Nucleus accumbens (tissue), 56 donors: ENCODE data around the gene THBD.

ENCODE experiments used
- DNase-seq, 56 donors: peaks; one replicate each; lab custom pipeline; 2025; lab: John Stamatoyannopoulos, UW

Gene THBD

GRCh38 chr20:23018941-23019340 lies 30.5 kb downstream of the THBD start:
- DNase-seq: peak in 1 of 56 donors; percentile 17

GRCh38 chr20:23018432-23018831 lies 31.0 kb downstream of the THBD start:
- no peak for DNase-seq

- DNase-seq: no peak
These were observed 32.0 kb downstream of the THBD start for GRCh38 chr20:23017516-23017915.

GRCh38 chr20:23013429-23013828 lies 36.0 kb downstream of the THBD start:
- no peak for DNase-seq

GRCh38 chr20:23011008-23011721 lies 38.3 kb downstream of the THBD start:
- DNase-seq: no peak

- no peak for DNase-seq
These were observed 39.4 kb downstream of the THBD start for GRCh38 chr20:23010096-23010495.

- DNase-seq: no peak
These were observed 39.8 kb downstream of the THBD start for GRCh38 chr20:23009636-23010035.

GRCh38 chr20:23008667-23009066 lies 40.8 kb downstream of the THBD start:
- no peak for DNase-seq

- DNase-seq: no peak
These were observed 41.4 kb downstream of the THBD start for GRCh38 chr20:23007886-23008655.

GRCh38 chr20:23007462-23007861 lies 42.0 kb downstream of the THBD start:
- no peak for DNase-seq

GRCh38 chr20:23005776-23006175 lies 43.7 kb downstream of the THBD start:
- no peak for DNase-seq

- no peak for DNase-seq
These were observed 45.5 kb downstream of the THBD start for GRCh38 chr20:23003881-23004460.

- no peak for DNase-seq
These were observed 46.3 kb downstream of the THBD start for GRCh38 chr20:23003077-23003635.

GRCh38 chr20:23002276-23002675 lies 47.2 kb downstream of the THBD start:
- DNase-seq: no peak

GRCh38 chr20:23000232-23000947 lies 49.1 kb downstream of the THBD start:
- DNase-seq: no peak

- DNase-seq: no peak
These were observed 49.7 kb downstream of the THBD start for GRCh38 chr20:22999756-23000155.

GRCh38 chr20:22998476-22998875 lies 51.0 kb downstream of the THBD start:
- DNase-seq: no peak

GRCh38 chr20:22995923-22996322 lies 53.5 kb downstream of the THBD start:
- no peak for DNase-seq
